NCI-H2196 (cell line): Measurements from ENCODE around the gene LIMK1.
"Not testable (repeated sequence)": the region's sequence is repeated elsewhere in the genome, so short reads cannot be mapped to it uniquely, and the experiment has no call there.

Source experiments
- DNase-seq: peaks from one replicate; lab custom pipeline; 2025; ENCODE audit not compliant: unreplicated experiment; lab: John Stamatoyannopoulos, UW

The LIMK1 gene

DNA sequence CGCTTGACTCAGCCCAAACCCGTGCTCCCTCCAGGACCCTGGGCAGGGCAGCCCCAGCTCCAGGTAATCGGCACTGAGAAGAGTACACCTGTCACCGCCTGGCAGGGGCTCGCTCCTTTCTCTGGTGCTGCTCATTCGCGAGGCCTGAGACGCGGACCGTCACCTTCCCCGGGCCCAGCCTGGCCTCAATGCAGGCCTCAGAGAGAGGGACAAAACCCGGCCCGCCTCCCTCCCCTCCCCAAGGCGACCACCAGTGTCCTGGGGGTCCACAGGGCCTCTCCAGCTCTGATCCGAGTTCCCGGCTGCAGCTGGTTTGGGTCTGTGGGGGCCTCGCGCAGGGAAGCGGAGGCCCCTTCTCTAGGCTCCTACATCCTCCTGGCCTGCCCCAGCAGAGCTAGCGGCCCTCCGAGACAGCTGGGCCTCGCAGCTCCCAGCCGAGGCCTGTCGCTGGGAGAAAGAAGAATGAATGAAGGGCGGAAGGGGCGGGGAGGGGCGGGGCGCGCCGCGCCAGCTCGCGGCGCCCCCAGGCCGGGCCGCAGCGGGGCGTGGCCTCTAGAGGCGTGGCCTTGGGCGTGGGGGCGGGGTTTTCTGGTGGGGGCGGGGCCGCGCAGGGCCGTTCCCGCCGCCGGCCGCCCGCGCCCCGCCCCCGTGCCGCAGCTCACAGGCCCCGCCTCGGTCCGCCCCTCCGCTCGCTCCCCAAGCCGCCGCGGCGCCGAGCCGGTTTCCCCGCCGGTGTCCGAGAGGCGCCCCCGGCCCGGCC is at the start of gene LIMK1:
Gene LIMK1, plus strand, starts transcription at position 688 of the 760 bp plus-strand sequence. CDS start 187 bp downstream, outside the sequence.
- peak; percentile 77 for DNase-seq

DNA sequence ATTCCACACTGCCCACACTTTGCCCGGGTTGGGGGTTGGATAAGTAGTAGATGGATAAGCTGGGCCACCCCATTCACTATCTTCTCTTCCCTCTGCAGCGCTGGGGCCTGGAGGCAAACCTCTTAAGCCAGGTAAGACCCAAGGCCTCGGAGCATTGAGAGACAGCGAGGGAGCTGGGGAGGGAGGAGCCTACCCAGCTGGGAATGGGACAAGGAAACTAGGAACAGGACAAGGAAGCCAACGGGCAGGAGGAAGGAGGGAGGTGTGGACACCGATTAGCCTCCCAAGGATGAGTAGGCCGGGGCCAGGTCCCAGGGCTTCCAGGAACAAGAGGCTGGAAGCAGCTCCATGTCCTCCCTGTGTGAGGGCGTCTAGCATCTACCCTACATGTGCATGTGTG is 46.0 kb upstream of the LIMK1 start:
- DNase-seq: no peak

DNA sequence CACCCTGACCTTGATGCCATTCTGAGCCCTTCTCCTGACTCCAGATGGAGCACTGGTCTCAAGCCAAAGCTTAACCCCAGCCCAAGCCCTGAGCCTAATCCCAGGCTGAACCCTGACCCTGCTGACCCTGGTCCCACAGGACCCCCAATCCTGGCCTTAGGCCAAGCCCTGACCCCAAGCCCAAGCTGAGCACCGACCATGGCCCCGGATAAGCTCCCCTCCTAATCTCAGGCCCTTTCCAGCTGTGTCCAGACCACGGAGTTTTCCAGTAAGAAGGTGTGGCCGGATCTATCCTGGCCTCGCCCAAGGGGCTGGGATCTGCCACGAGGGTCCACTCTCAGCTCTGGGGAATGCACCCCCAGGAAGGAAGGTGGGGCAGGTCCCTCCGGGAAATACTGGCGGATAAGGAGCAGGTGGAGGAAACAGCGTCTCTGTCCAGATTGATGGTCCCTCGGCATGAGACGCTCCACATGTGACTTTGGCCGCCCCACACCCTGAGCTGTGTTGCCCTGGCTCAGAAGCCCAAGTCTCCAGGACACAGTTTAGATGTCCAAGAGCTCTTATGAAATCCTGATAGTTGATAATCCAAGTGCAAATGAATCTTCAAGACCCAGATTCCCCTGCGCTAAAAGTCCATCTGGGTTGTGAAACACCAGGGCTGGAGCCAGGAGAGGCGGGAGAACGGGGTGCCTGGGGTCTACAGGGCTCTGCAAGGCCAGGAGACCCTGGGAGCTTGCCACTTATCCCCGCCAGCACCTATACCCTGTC is 45.2 kb upstream of the LIMK1 start:
- DNase-seq: no peak

DNA sequence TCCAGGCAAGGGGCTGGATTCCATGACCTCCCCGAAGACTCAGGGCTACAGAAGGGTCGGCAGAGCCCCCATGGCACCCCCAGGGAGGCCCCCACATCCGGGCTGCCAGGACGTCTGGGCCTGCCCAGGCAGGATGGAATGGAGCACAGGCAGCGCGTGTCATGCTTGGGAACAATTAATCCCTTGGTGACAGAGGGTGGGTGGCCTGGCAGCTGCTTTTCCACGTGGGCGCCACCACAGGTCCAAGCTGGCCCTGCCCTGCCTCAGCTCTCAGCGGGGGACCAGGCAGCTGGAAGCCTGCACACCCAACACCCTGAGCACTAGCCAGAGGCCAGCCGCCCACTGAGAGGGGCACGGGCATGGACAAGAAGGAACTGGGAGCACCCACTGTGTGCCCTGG is 44.3 kb upstream of the LIMK1 start:
- no peak for DNase-seq

DNA sequence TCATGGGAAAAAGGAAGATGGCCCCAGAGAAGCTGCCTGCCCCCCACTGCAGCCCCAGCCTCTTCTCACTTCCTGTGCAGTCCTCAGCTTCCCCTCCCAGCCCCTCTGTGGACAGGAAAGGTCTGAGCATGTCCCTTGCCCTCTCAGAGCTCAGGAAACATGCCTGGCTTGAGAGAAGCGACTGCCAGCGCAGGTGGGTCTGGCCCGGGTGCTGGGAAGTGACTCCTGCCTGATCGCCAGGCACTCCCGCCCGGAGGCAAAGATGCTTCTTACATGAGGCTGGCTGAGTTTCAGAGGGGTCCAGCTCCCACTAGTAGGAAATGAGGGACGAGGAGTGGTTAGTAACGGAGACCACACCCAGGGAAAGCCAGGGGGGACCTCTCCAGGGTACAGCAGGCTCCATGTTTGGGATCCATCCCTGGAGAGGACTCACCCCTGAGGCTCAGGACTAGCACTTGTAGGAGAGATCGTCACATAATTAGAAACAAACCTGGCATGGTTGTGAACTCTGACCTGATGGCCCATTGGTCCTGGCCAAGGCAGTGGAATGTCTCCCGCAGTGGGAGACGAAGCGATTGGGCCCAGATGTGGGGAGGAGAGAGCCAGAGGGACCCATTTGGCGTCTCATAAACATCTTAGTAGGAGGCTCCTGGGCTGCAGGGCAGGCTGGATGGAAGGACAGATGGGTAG is 43.4 kb upstream of the LIMK1 start:
- DNase-seq: no peak

DNA sequence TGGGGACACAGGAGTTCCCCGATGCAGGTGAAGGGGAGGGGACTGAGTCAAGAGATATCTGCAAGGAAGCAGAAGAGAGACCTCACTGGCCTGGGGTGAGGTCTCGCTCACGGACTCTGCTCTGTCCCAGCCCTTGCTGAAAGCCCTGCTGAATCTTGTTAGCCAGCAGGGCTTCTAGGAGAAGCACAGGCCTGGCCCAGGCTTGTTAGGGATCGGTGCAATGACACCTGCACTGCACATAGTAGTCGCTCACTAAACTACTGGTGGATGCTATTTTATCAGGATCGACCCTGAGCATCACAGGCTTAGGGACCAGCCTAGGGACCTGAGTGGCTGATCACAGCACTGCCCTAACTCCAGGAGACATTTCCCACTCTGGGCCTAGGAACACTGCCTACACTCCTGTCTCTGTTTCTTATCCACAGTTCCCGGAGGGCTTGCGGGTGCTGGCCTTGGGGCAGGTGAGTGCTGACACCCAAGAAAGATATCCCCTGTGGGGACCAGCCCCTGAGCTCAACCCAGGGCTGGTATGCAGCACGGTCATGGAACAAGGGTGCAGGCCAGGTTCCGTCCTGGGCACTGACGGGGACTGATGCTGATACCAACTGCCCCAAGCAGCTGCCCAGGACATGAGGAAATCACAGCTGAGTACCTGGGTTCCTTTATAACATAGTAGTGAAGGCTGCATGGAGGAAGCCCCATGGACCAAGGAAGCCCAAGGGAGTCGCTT is 42.6 kb upstream of the LIMK1 start:
- DNase-seq: no peak

DNA sequence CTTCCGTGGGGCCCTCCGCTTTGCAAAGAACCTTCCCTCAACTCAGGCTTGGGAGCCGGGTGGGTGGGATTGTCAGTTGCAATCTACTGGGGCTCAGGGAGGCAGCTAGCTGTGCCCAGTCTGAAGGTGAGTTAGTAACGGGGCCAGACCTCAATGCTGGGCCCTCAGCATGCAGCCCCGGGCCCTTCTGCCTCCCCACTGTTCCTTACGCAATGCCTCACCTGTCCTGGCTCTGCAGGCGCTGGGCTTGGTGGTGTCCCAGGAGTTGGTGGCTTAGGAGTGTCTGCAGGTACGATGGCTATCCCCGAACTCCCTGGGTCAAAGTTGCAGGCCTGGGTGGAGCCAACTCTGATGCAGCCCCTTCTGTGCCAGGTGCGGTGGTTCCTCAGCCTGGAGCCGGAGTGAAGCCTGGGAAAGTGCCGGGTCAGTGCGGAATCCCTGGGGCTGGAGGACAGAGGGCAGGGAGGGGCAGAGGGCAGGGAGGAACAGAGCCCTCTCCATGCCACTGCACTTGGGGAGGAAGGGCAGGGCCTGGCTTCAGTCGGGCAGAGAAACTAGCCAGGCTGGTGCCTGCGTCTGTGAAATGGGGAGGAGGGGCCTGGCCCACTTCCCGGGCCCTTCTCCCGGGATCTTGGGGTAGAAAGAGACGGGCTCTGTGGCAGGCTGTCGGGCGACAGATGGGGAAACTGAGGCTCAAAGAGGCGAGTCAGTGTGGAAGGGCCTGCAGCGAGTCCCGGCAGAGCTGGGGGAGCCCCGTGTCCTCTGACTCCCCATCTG is 40.7 kb upstream of the LIMK1 start:
- no peak for DNase-seq

DNA sequence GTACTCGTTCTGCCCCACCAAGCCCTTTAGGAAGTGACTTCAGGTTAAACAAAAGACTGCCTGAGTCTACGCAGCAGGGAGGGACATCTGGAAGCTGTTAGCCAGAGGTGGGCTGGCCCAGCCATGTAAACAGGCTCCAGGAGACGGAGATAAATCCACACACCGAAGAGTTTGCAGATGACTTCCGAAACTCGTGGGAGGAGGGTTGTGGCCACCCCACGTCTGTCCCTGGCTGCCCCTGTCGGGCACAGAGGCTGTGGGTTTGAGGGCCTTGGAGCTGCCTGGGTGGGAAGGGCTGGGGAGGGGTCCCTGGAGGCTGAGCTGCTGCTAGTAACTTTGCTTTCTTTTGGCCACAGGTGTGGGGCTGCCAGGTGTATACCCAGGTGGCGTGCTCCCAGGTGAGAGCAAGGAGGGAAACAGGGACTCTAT is 40.1 kb upstream of the LIMK1 start:
- no peak for DNase-seq

DNA sequence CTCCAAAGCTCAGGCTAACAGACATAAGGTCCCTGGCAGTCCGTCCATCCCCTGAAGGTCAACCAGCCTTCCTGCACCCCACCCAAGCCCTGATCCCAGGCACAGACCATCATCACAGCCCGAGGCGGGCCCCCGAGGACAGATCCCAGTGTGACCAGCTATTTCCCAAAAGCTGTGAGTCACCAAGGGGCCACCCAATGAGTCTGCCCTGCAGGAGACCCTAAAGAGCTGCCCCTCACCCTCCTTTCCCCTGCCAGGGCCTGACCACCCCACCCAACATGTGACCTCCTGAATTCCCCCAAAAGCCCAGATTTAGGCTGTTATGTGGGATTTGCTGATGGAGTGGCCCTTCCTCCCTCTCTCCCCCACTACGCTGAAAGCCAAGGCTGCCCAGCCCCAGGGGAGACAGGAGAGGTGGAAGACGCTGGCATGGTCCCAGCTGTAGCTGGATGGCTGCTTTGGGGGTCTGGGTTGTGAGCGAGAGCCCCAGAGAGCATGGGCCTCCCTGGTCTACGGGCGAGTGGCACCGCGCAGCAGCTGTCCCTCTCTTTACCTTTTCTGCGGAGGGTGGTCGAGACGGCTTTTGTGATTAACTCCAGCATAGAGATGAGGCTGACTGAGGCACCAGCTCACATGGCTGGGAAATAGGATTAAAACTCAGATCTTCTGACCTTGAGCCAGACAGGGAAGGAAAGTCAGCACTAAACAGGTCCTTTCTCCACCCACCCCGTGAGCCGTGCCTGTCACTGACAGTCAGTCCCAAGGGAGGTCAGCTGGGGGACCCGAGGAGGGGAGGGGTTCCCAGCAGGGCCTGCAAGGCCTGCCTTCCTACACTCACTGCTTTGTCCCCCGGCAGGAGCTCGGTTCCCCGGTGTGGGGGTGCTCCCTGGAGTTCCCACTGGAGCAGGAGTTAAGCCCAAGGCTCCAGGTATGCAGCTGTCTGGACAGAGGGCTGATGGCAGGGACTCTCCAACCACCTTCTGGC is 38.9 kb upstream of the LIMK1 start:
- DNase-seq: no peak

DNA sequence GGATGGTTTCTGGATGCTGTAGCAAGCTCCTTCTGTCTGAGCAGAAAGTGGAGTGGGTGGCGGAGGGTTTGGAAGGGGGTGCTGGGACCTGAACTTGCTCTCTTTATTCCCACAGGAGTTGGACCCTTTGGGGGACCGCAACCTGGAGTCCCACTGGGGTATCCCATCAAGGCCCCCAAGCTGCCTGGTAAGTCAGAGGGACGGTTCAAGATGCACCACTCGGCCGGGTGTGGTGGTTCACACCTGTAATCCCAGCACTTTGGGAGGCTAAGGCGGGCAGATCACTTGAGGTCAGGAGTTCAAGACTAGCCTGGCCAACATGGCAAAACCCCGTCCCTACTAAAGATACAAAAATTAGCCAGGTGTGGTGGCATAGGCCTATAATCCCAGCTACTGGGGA is 37.0 kb upstream of the LIMK1 start:
- not testable (repeated sequence) for DNase-seq

DNA sequence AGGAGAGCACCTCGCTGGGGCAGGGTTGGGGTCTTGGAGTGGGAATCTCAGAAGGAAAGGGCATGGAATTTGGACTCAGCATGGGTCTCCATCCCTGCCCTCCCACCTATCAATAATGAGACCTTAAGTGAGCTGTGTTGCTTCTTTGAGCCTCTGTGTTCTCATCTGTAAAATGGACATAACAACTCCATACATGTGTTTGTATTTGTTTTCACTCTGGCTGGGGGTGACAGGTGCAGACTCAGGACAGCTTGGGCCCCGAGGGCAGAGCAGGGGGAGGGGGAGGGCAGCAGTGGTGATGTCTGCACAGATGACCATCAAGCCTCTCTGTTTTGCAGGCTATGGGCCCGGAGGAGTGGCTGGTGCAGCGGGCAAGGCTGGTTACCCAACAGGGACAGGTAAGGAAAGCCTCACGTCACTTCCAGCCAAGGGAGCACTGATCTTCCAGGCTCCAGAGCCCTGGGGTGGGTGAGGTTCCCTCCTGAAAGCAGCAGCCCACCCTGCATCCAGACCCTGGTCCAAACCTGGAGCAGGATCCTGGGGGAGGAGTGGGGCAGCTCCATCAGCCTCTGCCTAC is 35.7 kb upstream of the LIMK1 start:
- no peak for DNase-seq

DNA sequence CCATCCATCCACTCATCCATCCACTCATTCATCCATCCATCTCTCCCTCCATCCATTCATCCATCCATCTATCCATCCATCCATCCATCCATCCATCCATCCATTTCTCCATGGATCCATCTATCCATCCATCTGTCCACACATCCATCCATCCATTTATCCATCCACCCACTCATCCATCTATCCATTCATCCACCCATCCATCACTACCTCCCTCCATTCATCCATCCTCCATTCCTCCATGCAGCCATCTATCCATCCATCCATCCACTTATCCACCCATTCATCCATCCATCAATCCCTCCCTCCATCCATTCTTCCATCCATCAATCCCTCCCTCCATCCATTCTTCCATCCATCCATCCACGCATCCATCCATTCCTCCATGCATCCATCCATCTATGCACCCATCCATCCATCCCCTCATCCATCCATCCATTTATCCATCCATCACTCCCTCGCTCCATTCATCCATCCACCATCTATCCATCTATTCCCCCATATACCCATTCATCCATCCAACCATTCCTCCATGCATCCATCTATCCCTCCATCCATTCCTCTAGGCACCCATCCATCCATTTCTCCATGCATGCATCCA is 34.5 kb upstream of the LIMK1 start:
- no peak for DNase-seq

DNA sequence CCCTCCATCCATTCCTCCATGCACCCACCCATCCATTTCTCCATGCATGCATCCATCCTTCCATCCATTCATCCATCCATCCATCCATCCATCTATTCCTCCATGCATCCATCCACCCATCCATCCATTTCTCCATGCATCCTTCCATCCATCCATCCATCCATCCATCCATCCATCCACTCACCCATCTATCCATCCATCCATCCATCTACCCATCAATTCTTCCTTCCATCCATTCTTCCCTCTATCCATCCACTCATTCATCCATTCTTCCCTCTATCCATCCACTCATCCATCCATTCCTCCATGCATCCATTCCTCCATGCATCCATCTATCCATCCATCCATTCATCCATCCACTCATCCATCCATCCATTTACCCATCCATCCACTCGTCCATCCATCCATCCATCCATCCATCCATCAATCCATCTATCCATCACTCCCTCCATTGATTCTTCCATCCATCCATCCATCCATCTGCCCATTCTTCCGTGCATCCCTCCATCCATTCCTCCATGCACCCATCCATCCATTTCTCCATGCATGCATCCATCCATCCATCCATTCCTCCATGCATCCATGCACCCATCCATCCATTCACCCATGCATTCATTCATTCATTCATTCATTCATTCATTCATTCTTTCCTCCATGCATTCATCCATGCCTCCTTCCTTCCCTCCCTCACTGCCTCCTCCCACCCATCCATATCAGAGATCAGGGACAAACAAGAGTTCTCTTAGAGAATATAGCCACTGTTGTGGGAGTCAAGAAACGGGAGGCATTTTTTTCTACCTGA is 33.4 kb upstream of the LIMK1 start:
- no peak for DNase-seq

DNA sequence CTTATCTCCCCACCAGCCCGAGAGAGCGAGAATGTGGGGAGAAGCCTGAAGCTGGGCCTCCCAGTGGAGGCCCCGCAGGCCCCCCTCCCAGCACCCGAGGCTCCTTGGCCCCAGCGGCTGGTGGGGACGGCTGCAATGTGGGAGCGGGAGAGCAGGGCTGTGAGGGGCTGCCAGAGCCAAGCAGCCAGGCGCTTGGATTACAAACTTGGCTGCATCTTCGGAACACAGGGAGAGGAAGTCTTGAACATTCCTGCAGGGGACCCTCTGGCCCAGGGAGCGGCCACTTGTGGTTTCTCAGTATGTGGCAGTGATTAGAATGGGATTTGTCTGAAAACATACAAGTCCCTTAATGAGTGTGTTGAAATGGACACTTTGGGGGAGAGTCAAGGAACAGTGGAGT is 32.4 kb upstream of the LIMK1 start:
- DNase-seq: no peak

DNA sequence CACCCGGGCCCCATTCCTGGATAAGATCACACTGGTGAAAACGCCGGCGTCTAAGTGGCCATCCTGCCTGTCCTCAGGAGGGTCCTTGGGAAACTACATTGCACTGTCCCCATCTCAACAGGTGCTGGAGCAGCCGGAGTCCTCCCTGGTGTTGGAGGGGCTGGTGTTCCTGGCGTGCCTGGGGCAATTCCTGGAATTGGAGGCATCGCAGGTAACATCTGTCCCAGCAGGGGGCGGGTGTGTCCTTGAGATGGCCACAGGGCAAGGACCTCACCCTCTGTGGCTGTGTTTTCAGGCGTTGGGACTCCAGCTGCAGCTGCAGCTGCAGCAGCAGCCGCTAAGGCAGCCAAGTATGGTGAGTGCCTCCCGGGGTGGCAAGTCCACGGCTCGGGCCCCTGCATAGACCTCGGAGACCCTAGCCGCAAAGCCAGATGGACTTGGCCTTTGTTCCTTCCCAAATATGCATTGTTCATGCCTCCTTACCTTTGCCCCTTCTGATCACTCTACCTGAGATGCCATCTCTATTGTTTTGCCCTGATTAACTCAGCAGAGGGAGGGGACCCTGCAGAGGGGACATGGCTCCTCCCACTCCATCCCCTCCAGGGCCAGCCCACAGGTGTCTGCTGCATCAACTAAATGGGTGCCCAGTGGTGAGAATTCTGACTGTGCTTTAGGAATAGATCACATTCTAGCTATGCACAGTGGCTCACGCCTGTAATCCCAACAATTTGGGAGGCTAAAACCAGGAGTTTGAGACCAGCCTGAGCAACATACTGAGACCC is 31.8 kb upstream of the LIMK1 start:
- DNase-seq: peak; percentile 33

DNA sequence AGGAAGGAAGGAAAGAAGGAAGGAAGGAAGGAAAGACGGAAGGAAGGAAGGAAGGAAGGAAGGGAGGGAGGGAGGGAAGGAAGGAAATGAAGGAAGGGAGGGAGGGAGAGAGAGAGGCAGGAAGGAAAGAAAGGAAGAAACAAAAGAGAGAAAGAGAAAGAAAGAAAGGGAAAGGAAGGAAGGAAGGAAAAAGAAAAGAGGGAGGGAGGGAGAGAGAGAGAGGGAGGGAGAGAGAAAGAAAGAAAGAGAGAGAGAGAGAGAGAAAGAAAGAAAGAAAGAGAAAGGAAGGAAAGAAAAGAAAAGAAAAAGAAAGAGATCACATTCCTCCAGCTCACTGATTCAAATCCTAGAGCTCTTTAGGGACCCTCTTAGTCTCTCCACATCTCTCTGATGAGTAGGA is 31.0 kb upstream of the LIMK1 start:
- DNase-seq: no peak
